NCI-H82 treated with DMSO at 0.1 percent for 48 hours (cell line): ENCODE results near the gene HDLBP.

Experiments
- DNase-seq: peaks from one replicate; lab custom pipeline; 2025; ENCODE audit not compliant: unreplicated experiment; lab: John Stamatoyannopoulos, UW

Gene HDLBP

DNA sequence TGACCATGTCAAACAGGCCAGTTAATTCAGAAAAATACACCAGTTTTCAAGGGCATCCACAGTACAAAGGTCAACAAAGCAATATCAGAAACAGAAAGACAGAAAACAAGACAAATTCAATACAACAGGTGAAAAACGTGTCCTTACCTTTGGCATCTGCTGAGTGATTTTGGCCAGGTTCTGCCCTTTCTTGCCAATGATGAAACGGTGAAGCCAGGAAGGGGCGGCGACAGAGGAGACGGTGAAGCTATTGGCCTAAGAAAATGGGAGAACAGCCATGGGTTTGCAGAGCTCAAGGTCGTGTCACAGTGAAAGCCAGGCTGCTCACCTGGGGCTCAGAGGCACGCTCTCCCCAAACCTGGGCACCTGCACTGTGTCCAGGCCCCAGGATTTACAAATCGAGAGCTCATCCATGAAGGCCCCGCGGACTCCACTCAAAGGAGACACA lies 60.5 kb downstream of the HDLBP start:
- DNase-seq, result no peak

DNA sequence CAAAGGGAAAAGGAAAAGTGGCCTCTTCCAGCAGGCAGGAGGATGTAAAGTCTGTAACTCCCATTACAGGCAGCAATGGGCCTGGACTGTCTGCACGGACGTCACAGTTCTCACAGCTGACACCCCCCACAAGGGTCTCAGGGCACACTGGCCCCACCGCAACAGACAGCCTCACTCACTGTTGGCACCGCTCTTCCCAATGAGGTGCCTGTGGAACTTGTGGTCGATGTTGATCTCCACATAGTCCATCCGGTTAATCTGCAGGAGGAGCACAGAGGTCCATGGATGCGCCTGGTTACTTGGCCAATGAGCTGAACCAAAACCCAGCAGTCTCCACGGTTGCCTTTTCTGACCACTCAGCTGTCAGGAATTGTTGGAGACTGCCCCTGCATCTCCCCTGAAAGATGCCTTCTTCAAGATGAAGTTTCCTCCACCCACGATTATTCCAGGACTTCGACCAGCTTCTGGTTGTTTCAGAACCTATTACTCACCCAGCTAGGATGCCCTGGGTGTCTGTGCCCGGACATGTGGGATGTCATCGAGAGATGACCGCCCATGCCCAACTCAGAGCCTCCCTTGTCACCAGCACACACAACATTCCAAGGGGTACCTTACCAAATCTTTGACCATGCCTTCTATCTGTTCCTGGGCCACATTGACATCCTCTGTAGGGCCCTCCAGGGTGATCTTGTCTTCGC lies 62.5 kb downstream of the HDLBP start:
- no peak for DNase-seq

DNA sequence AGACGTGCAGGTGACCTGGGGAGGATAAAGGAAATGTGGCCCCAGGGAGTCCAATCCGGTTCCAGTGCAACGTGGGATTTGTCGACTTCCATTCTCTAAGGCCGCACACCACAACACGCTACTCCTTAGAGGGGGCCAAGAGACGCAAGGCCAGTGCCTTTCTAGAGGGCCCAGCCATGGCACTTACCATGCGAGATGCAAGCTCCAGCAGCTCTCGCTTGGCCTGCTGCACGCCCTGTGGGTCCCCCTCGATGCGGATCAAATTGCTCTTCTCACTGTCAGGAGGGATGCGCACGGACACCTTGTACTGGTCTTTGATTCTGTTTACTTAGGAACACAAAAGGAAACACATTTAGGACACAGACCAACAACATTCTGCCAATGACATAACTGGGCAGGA lies 65.8 kb downstream of the HDLBP start:
- DNase-seq, result no peak

DNA sequence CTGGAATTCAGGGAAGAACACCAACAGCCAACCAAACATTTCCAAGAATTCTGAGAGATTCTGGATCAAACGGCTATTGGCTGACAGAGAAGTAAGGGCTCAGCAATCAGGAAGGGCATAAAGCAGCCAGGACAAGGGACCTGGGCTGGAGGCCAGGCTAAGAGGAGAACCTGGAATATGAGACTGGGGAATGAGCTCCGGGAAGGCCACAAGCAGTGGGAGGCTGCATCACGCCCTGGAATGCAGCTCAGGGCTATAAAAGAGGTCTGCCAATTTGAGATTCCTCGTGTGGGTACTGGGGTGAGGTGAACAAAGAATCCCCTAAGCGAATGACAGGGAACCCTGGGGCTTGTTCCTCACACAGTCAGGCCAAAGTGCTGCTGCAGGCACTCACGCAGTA lies 66.6 kb downstream of the HDLBP start:
- DNase-seq, result no peak

DNA sequence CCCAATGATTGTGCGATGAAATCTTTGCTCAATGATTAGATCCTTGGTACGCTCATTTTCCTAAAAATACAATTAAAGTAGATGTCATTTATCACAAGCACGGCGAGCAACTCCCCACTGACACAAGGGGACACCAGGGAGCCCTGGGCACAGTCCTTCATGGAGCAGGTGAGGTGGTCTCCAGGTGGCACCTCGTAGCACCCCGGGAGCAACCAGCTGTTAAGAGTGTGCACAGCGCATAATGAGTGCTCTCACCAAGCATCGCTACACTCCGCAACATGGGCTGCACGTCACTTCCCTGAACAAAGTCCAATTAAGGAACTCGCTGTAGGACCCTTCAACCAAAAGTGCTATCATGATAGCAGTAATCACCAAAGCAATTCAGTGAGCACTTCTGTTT lies 67.2 kb downstream of the HDLBP start:
- no peak for DNase-seq

DNA sequence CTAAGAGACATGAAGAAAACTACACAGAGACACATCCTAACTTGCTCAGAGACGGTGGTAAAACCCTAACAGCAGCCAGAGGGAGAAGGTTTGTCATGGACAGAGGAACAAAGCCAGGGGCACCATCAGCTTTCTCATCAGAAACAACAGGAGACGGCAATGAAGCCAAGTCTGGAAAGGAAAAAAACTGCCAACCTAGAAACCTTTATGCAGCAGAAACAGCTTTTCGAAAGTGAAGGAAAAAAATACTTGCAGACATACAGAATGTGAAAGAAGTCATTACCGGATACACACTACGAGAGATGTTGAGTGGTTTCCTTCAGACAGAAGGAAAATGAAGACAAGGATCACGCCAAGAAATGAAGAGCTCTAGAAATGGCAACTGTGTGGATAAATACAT lies 71.1 kb downstream of the HDLBP start:
- no peak for DNase-seq

DNA sequence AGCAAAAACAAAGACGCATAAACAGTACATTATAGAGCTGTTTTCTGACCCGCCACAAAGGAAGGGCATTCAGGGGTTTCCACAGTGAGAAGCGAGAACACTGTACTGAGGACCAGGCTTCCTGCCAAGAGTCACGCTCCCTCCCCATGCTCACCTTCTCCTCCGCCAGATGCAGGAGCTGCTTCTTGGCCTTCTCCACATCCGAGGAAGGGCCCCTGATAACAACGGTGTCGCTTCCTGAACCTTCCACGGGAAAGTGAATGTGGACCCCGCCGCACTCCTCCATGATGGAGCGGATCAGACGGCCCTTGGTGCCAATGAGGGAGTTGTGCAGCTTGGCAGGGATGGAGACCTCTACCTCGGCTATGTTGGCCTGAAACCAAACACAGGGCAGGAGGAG lies 73.2 kb downstream of the HDLBP start:
- no peak for DNase-seq

DNA sequence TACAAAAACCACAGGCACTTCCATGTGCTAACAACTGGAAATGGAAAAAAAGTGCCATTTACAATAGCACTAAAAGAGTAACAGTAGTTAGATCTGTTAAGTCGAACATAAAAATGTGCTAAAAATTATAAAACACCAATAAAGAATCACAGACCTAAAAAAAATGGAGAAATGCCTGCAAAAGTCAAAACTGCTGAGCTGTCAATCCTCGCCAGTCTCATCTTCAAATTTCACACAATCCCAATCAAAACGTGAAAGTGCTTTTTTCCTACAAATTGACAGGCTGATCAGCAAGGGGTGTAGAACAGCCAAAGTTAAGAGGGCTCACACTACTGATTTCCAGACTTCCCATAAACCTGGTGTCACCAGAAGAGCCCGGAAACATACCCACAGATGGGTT lies 73.8 kb downstream of the HDLBP start:
- DNase-seq, result no peak

DNA sequence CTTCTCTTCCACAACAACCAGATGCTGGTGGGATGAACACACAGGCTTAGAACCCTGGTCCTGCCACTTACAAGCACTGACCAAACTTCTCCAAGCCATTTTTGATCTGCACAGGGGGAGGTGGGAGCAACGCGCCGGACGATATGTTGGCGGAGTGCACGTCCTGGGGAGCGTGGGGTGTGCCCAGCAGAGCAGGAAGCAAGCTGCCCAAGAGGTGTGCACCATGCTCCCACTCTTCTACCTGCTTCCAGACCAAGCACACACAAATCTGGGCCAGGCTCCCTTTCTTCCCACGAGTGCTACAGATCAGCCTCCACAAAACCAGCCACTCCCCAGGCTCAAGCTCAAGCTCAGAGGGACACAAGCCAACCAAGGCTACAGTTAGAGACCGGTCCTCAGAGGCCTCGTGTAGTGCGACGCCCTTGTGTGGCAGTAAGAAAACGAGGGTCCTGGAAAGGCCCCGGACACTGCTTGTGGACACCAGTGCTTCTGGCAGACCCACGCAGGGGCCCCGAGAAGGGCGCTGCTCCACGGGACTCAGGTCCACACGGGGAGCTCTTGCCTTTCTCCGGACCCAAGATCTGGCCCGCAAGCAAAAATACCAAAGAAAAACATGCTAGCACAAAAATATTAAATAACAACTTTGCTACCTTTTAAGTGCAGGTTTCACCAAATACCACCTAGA lies 75.0 kb downstream of the HDLBP start:
- DNase-seq, result no peak

DNA sequence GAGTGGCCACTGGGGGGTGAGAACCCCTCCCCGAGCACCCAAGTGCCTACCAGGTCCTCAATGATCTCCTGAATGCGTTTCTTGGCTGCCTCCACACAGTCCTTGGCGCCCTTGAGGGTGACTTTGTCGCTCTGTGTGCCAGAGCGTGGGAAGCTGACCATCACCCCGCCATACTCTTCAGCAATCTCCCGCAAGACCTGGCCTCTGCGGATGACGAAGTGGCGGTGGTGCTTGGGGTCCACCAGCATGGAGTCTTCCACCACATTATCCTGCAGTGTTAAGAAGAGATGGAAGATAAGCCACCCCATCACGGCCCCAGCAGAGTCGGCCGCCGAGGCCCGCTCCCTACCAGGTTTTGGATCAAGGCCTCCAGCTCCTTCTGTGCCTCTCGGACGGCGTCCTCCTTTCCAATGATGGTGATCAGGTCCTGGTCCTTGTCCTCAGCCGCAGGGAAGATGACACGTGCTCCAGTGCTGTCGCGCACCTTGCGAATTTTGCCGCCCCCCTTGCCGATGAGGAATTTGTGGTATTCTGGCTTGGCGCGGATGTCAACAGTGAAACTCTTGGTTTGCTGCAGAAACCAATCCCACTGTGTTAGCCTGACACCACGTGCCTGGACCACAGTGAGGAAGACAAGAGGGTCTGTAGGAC lies 75.8 kb downstream of the HDLBP start:
- no peak for DNase-seq

DNA sequence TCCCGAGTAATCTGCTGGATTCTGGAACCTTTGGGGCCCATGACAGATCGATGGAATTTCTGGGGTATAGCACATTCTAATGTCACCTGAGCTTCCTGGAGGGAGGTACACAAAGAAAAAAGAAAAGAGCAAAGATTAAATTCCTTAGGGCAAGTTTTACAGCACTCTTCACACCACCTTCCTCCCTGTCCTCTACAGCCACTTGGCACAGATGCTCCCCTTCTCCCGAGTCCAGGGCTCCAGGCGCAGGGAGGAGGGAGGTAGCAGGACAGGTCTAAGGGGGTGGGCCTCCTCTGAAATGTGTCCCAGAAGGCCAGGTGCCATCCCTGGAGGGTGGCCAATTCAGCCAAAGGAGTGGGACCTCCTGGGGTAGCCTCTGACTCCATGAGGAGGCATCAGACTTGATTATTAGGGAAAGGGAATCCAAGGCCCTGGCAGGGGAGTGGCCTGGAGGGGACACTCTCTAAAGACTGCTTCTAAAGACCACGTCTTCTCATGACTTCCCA lies 76.7 kb downstream of the HDLBP start:
- DNase-seq, result no peak

DNA sequence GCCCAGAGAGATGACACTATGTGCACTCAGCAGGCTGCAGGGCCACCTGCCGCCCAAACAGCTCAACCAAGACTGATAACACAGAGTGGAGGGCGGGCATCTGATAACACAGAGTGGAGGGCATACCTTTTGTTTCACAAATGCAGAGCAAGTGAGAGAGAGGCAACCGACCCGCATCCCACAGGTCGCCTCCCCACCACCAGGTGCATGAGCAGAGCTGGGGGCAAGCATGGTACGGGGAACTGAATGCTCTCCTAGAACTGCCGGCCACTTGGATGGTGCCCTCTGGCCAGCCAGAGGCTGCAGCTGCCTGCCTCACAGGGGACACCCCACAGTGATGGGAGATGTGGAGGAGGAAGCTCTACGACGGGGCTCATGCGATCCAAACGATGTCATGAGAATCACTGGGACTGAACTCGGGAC lies 77.5 kb downstream of the HDLBP start:
- DNase-seq, result no peak

DNA sequence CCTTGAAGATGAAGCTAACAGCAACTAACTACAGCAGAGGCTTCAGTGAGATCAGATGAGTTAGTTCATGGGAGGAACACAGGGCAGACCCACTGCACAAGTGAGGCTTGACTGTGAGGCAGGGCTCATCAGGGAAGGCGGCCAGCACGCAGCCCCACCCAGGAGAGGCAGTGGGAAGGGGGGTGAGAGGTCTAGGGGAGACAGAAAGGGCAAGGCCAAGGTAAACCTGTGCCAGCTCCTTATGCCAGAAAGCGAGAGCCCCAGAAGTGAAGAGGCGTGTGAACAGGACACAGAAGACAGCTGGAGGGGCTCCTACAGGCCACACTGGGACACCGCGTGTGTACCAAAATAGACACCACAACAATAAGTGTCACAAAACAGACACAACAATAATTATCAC lies 78.4 kb downstream of the HDLBP start:
- DNase-seq, result no peak

DNA sequence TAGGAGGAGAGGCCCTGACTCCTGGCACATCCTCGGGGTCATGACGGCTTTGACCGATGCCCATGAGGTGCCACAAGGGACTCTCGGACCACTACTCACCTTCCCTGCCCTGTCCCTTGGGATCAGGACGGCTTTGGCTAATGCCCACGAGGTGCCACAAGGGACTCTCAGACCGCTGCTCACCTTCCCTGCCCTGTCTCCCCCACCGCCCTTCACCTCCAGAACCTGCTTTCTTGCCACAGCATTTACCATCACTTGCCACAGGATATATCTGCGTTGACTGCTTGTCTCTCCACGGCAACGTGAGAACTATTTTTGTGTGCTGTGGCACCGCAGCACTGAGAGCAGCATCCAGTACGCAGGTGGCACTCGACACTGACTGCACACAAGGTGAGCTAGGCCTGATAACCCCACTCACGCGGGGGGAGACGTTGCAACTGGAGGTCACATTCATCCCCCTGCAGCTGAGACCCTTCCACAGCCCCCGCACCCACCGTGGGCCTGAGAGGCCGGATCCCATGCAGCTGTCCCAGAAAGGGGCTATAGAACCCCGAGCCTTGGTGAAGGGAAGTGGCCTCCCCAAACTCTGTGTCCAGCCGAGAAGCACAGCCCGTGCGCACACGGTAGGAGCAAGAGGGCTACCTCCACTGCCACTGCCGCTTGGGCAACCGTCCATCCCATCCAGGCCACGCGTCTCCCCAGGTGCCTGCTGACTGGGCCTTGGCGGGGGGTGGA lies 79.4 kb downstream of the HDLBP start:
- DNase-seq, result no peak

DNA sequence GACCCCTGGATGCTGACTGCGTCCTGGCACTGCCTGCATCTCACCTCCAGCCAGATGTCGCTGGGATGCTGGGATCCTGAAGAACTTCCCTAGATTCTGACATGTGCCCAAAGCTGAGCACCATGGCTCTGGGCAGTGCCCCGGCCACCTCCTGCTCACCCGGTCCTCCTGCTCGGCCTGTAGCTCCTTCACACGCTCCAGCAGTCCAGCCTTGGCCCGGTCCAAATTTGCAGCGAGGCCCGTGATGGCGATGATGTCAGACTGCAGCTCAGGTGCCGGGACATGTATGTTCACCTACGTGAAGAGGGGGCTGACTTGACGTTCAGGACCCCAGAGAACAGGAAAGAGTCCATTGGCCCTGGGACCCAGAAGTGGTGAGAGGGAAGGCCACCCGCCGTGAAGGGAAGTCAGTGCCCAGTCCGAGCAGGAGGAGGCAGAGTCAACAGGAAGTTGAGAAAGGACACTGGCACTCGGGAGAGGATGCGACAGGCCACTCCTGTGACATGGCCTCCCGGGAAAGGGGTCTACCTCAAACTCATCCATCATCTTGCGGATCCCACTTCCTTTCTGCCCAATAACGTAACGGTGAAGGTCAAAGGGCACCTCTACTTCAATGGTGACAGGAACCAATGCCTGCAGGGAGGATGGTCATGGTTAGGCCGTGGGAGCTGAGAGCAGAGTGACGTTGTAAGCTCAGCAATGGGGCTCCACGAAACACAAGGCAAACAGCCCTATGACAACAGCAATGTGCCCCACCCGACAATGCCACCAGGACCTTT lies 80.3 kb downstream of the HDLBP start:
- no peak for DNase-seq

DNA sequence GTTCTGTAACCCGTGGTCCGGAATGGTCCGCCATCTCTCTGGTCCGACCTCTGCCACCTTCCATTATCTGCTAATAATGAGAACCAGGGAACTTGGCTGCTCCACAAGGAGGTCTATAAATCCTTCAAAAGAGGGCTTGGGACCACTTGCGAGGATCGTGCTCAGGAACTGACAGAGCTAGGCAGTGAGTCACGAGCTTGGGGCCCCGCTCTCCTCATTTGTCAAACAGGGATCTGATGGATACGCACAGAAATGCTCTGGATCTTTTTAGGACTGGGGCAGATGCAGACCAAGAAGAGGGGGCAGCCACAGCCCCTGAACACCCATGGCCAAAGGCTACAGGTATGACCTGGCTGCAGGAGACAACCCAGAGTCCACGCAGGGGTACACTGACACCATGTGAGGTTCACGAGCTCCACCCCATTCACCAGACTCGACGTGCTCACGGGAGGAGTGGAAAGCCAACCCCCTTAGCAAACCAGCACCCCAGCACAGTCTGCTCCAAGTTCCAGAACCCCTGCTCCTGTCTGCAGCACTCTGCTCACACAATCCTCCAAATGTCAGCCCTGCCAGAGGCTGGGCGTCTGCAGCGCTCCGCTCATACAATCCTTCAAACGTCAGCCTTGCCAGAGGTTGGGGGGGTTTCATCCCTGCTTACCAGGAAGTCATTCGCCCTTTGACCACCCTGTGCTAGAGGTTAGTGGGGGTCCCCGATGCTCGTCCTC lies 81.2 kb downstream of the HDLBP start:
- DNase-seq, result no peak

DNA sequence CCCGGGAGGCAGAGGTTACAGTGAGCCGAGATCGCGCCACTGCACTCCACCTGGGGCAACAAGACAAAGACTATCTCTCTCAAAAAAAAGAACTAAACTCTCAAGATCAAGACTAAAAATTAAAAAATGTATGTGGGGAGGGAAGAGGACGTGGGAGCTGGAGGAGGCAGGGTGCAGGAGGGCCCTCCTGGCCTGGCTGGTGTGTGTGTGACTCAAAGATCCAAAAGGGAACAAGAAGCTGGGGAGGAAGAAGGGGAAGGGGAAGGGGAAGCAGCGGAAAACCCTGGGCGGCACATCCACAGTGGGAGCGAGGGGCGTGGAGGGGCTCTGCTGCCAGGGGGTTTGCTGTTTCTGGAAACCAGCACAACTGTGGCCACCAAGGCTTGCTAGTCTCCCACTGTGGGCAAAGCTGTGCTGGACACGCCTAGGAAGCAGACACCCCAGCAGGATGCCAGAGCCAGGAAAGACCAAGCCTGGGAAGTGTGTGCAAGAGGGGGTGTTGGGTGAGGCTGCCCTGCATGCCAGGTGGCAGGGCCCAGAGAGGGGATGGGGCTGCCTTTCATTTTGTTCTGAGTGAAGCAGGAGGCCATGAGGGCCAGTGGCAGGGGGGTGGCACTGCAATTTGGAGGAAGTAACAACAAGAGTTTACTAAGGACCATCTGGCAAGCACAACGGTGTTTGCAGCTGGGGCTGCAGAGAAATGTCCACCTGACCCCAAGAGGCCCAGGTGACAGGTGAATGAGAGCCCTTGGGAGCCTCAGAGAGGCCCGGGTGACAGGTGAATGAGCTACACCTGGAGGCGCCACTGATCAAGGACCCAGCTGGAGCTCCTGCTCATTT lies 82.5 kb downstream of the HDLBP start:
- DNase-seq, result no peak

DNA sequence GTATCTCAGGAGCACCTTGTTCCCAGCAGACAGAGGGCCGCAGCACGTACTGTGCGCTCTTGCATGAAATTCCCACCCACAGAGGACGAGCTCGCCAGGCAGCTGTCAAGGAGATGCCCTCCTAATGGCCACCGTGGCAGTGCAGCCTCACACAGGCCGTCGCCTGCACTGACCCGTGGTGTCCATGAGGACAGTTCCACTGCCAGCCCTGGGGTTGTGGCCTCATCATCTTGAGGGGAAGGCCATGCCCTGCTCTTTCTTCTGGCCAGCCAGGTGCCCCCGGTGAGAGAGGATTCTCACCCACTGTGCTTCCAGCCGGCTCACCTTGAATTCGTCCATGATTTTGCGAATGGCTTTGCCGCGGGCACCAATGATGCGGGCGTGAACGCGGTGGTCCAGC lies 85.0 kb downstream of the HDLBP start:
- DNase-seq, result no peak
